GM23338 (cell line): ENCODE data around the gene OR2J1.

Experiments used
- CREB1 ChIP-seq: fragments of 250-450 bp; sonication (Bioruptor Pico); IDR thresholded peaks from 2 replicates; pipeline ENCODE4 v1.5.0; 2020; ENCODE audit warnings: low read depth, mild to moderate bottlenecking, moderate library complexity
- CTCF ChIP-seq, 2 experiments: fragments of 200-600 bp in 1 of 2; sonication (generic) in 1 of 2; conservative IDR thresholded peaks; 2 replicates each; pipeline versions ENCODE4 v1.5.1 to v1.6.1; 2016 to 2017; ENCODE audit warnings: antibody characterized with exemption in 2 of 2, low read depth in 2 of 2, mild to moderate bottlenecking in 2 of 2, moderate library complexity in 1 of 2
- ETS1 ChIP-seq: IDR thresholded peaks from 2 replicates; pipeline ENCODE4 v1.6.1; 2016; ENCODE audit warnings: antibody characterized with exemption
- EZH2 ChIP-seq: fragments of 200-600 bp; sonication (generic); IDR thresholded peaks from one replicate; pipeline ENCODE4 v1.8.0; 2017; ENCODE audit warnings: antibody characterized with exemption, mild to moderate bottlenecking, low read depth; ENCODE audit not compliant: unreplicated experiment
- EZH2phosphoT487 ChIP-seq: fragments of 200-600 bp; sonication (generic); IDR thresholded peaks from one replicate; pipeline ENCODE4 v1.8.1; 2018; ENCODE audit warnings: antibody characterized with exemption; ENCODE audit not compliant: unreplicated experiment
- POLR2AphosphoS5 ChIP-seq: IDR thresholded peaks from 2 replicates; pipeline ENCODE4 v1.6.1; 2016; ENCODE audit warnings: antibody characterized with exemption, low read depth
- TF ChIP-seq, protein P1 (sequence below): IDR thresholded peaks from one replicate; pipeline ENCODE4 v1.6.1; 2018; ENCODE audit warnings: antibody characterized with exemption; ENCODE audit not compliant: unreplicated experiment
- TF ChIP-seq, protein P2 (sequence below): fragments of 250-450 bp; sonication (Bioruptor Pico); IDR thresholded peaks from 2 replicates; pipeline ENCODE4 v1.5.0; 2020; ENCODE audit warnings: mild to moderate bottlenecking, moderate library complexity

- TF ChIP-seq EZH2phosphoT487 (no peak), CTCF (conservative IDR thresholded peaks at IDR 0.05; ENCODE audit: low read depth in 2 of 2) (no peak), EZH2 (no peak), CREB1 (CRISPR knock-in tag) (no peak), POLR2AphosphoS5 (no peak), ETS1 (no peak)
- TF ChIP-seq, protein P1, sequence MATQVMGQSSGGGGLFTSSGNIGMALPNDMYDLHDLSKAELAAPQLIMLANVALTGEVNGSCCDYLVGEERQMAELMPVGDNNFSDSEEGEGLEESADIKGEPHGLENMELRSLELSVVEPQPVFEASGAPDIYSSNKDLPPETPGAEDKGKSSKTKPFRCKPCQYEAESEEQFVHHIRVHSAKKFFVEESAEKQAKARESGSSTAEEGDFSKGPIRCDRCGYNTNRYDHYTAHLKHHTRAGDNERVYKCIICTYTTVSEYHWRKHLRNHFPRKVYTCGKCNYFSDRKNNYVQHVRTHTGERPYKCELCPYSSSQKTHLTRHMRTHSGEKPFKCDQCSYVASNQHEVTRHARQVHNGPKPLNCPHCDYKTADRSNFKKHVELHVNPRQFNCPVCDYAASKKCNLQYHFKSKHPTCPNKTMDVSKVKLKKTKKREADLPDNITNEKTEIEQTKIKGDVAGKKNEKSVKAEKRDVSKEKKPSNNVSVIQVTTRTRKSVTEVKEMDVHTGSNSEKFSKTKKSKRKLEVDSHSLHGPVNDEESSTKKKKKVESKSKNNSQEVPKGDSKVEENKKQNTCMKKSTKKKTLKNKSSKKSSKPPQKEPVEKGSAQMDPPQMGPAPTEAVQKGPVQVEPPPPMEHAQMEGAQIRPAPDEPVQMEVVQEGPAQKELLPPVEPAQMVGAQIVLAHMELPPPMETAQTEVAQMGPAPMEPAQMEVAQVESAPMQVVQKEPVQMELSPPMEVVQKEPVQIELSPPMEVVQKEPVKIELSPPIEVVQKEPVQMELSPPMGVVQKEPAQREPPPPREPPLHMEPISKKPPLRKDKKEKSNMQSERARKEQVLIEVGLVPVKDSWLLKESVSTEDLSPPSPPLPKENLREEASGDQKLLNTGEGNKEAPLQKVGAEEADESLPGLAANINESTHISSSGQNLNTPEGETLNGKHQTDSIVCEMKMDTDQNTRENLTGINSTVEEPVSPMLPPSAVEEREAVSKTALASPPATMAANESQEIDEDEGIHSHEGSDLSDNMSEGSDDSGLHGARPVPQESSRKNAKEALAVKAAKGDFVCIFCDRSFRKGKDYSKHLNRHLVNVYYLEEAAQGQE, result no peak
- TF ChIP-seq, protein P2, sequence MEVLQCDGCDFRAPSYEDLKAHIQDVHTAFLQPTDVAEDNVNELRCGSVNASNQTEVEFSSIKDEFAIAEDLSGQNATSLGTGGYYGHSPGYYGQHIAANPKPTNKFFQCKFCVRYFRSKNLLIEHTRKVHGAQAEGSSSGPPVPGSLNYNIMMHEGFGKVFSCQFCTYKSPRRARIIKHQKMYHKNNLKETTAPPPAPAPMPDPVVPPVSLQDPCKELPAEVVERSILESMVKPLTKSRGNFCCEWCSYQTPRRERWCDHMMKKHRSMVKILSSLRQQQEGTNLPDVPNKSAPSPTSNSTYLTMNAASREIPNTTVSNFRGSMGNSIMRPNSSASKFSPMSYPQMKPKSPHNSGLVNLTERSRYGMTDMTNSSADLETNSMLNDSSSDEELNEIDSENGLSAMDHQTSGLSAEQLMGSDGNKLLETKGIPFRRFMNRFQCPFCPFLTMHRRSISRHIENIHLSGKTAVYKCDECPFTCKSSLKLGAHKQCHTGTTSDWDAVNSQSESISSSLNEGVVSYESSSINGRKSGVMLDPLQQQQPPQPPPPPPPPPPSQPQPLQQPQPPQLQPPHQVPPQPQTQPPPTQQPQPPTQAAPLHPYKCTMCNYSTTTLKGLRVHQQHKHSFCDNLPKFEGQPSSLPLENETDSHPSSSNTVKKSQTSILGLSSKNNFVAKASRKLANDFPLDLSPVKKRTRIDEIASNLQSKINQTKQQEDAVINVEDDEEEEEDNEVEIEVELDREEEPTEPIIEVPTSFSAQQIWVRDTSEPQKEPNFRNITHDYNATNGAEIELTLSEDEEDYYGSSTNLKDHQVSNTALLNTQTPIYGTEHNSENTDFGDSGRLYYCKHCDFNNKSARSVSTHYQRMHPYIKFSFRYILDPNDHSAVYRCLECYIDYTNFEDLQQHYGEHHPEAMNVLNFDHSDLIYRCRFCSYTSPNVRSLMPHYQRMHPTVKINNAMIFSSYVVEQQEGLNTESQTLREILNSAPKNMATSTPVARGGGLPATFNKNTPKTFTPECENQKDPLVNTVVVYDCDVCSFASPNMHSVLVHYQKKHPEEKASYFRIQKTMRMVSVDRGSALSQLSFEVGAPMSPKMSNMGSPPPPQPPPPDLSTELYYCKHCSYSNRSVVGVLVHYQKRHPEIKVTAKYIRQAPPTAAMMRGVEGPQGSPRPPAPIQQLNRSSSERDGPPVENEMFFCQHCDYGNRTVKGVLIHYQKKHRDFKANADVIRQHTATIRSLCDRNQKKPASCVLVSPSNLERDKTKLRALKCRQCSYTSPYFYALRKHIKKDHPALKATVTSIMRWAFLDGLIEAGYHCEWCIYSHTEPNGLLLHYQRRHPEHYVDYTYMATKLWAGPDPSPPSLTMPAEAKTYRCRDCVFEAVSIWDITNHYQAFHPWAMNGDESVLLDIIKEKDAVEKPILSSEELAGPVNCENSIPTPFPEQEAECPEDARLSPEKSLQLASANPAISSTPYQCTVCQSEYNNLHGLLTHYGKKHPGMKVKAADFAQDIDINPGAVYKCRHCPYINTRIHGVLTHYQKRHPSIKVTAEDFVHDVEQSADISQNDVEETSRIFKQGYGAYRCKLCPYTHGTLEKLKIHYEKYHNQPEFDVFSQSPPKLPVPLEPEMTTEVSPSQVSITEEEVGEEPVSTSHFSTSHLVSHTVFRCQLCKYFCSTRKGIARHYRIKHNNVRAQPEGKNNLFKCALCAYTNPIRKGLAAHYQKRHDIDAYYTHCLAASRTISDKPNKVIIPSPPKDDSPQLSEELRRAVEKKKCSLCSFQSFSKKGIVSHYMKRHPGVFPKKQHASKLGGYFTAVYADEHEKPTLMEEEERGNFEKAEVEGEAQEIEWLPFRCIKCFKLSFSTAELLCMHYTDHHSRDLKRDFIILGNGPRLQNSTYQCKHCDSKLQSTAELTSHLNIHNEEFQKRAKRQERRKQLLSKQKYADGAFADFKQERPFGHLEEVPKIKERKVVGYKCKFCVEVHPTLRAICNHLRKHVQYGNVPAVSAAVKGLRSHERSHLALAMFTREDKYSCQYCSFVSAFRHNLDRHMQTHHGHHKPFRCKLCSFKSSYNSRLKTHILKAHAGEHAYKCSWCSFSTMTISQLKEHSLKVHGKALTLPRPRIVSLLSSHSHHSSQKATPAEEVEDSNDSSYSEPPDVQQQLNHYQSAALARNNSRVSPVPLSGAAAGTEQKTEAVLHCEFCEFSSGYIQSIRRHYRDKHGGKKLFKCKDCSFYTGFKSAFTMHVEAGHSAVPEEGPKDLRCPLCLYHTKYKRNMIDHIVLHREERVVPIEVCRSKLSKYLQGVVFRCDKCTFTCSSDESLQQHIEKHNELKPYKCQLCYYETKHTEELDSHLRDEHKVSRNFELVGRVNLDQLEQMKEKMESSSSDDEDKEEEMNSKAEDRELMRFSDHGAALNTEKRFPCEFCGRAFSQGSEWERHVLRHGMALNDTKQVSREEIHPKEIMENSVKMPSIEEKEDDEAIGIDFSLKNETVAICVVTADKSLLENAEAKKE (CRISPR knock-in tag), result no peak
These were observed 18.0 kb upstream of the OR2J1 start for GRCh38 chr6:29081312-29081711.
